ENCODE results near the gene BMI1.

BMI1 gene

GRCh38 chr10:22365233-22365632 lies 44.3 kb downstream of the BMI1 start:
- no peaks in the 10 kb centered on the region for H3K9me3 ChIP-seq (ENCODE audit: severe bottlenecking)
- H3K4me3 ChIP-seq (ENCODE audit: low read depth, low read length) = no peak overlapping the region
- DNase-seq = no peak
- TF ChIP-seq CTCF (IDR thresholded peaks at IDR 0.05; ENCODE audit: low read depth, low read length) = no peak
- no peaks in the 10 kb centered on the region for H3K36me3 ChIP-seq
- no peaks in the 10 kb centered on the region for H3K27me3 ChIP-seq (ENCODE audit: insufficient read depth, low read depth, severe bottlenecking)
- H3K27ac ChIP-seq = no peak overlapping the region

- Histone ChIP-seq H3K36me3 (no peaks in the 10 kb centered on the region), H3K4me3 (ENCODE audit: low read depth, low read length) (no peak overlapping the region), H3K27ac (no peak overlapping the region), H3K9me3 (ENCODE audit: severe bottlenecking) (no peaks in the 10 kb centered on the region), H3K27me3 (ENCODE audit: insufficient read depth, low read depth, severe bottlenecking) (no peaks in the 10 kb centered on the region)
- no peak for TF ChIP-seq CTCF (IDR thresholded peaks at IDR 0.05; ENCODE audit: low read depth, low read length)
- no peak for DNase-seq
Measured at GRCh38 chr10:22365644-22366434, 44.9 kb downstream of the BMI1 start.

- H3K9me3 ChIP-seq (ENCODE audit: severe bottlenecking) = no peaks in the 10 kb centered on the region
- no peaks in the 10 kb centered on the region for H3K27me3 ChIP-seq (ENCODE audit: insufficient read depth, low read depth, severe bottlenecking)
- H3K4me3 ChIP-seq (ENCODE audit: low read depth, low read length) = no peak overlapping the region
- DNase-seq = no peak
- H3K27ac ChIP-seq = no peak overlapping the region
- no peaks in the 10 kb centered on the region for H3K36me3 ChIP-seq
- TF ChIP-seq CTCF (IDR thresholded peaks at IDR 0.05; ENCODE audit: low read depth, low read length) = no peak
Measured at GRCh38 chr10:22366435-22366703, 45.5 kb downstream of the BMI1 start.

GRCh38 chr10:22366771-22367170 lies 45.9 kb downstream of the BMI1 start:
- no peak overlapping the region for H3K4me3 ChIP-seq (ENCODE audit: low read depth, low read length)
- H3K36me3 ChIP-seq = no peaks in the 10 kb centered on the region
- no peak for DNase-seq
- H3K9me3 ChIP-seq (ENCODE audit: severe bottlenecking) = no peaks in the 10 kb centered on the region
- no peaks in the 10 kb centered on the region for H3K27me3 ChIP-seq (ENCODE audit: insufficient read depth, low read depth, severe bottlenecking)
- no peak overlapping the region for H3K27ac ChIP-seq
- no peak for TF ChIP-seq CTCF (IDR thresholded peaks at IDR 0.05; ENCODE audit: low read depth, low read length)

GRCh38 chr10:22367471-22367870 lies 46.6 kb downstream of the BMI1 start:
- TF ChIP-seq CTCF (IDR thresholded peaks at IDR 0.05; ENCODE audit: low read depth, low read length) = no peak
- Histone ChIP-seq H3K36me3 (no peaks in the 10 kb centered on the region), H3K27me3 (ENCODE audit: insufficient read depth, low read depth, severe bottlenecking) (no peaks in the 10 kb centered on the region), H3K27ac (no peak overlapping the region), H3K4me3 (ENCODE audit: low read depth, low read length) (no peak overlapping the region), H3K9me3 (ENCODE audit: severe bottlenecking) (no peaks in the 10 kb centered on the region)
- DNase-seq = no peak

GRCh38 chr10:22368402-22368801 lies 47.5 kb downstream of the BMI1 start:
- no peak overlapping the region for H3K4me3 ChIP-seq (ENCODE audit: low read depth, low read length)
- H3K27me3 ChIP-seq (ENCODE audit: insufficient read depth, low read depth, severe bottlenecking) = no peaks in the 10 kb centered on the region
- H3K9me3 ChIP-seq (ENCODE audit: severe bottlenecking) = no peaks in the 10 kb centered on the region
- no peak for TF ChIP-seq CTCF (IDR thresholded peaks at IDR 0.05; ENCODE audit: low read depth, low read length)
- no peak overlapping the region for H3K27ac ChIP-seq
- H3K36me3 ChIP-seq = no peaks in the 10 kb centered on the region
- no peak for DNase-seq

Measured in WERI-Rb-1 (cell line).